ENCODE results near the gene PRR5. TPM values are rescaled to one million over a fixed set of nuclear protein-coding genes. Genes with fewer than 3 reads are reported as not detected.

The PRR5 gene
- total RNA-seq, 1 donor from 2014 or later, result 6.8 TPM

DNA sequence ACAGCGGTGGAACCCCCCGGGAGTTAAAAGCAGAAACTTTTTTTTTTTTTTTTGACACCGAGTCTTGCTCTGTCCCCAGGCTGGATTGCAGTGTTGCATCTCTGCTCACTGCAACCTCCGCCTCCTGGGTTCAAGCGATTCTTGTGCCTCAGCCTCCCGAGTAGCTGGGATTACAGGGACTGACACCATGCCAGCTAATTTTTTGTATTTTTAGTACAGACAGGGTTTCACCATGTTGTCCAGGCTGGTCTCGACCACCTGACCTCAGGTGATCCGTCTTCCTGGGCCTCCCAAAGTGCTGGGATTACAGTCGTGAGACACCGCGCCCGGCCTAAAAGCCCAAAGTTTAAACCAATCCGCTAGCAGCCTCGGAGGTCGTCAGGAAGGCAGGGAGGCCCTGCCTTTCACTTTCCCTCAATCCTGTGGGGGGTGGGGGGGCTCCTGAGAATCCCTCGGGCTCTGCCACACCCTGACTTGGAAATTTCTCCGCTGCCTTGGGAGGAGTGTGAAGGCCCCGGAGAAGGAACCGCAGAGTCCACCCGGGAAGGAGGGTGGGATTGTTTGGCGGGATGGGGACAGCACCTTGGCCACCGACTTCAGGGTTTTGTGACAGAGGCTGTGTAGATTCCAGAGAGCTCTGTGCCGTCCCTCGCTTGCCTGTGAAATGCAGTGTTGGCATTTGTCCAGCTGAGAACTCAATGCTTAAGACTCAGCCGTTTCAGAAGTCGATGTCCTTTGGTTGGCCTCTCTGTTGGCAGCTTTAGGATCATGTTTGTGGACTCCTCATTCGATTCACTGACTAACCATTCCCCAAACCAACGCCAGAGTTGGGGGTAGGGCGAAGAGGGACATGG lies 51.4 kb downstream of the PRR5 start:
- DNase-seq (ENCODE audit: low read depth in 2 of 2), result no peak

- DNase-seq (ENCODE audit: low read depth in 2 of 2), result no peak
Measured at GRCh38 chr22:44754998-44755397, 53.0 kb downstream of the PRR5 start.

GRCh38 chr22:44755417-44755816 lies 53.4 kb downstream of the PRR5 start:
- DNase-seq (ENCODE audit: low read depth in 2 of 2), result no peak

GRCh38 chr22:44755956-44756361 lies 54.0 kb downstream of the PRR5 start:
- DNase-seq (ENCODE audit: low read depth in 2 of 2), result no peak

GRCh38 chr22:44758344-44758973 lies 56.5 kb downstream of the PRR5 start:
- DNase-seq (ENCODE audit: low read depth in 2 of 2), result peak; percentile 20 to 22

DNA sequence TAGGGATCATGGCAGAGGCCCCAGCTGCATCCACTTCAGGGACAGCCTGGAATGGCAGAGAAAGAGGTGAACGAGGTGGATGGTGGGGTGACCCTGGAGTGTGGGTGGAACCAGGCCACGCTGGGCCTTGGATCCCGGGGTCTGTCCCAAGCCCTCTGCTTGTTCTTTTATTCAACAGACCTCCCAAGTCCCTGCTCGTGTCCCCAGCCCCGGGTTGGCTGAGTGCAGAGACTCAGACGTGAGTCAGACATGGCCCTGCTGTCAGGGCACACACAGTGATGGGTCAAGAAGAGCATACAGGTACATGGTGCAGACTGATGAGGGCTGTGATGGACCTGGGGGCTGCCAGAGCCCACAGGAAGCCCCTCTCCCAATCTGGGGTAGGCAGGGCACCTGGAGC lies 57.0 kb downstream of the PRR5 start:
- DNase-seq (ENCODE audit: low read depth in 2 of 2), result no peak

DNA sequence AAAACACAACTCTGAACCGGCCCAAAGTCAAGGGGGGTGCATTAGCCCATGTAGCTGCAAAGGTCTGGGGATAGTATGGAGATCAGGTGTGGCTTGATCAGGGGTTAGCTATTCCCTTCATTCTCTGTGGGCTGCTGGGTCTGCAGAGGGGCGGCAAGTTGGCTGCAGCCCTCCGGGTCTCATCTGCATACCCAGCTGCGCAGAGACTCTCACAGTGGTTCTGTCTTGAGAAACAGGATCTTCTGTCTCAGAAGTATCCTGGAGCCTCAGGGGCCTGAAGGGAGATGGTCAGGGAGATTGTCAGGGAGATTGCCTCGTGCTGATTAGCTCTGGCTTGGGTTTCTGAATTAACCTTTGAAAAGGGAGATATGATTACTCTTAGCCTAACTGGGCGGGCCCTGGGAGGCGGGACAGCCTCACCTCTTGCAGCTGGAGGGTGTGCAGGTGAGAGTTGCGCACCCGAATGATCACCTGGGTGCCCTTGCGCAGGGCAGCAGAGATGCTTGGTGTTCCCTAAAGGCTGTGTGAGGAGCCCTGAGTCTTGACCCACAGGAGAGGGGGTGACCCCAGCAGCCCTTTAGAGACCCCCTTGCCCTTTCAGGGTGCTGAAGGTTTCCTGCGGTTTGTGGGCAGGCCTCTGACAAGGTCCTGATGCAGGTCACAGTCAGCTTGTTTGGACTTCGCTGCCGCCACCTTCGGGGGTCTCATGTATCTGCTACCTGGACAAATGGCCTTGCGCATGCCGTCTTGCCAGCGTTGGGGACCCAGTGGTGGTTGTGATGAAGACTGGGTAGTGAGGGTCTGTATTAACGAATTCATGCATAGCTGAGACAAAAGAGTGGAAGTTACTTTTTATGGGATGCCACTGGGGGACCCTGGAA lies 57.7 kb downstream of the PRR5 start:
- no peak for DNase-seq (ENCODE audit: low read depth in 2 of 2)

DNA sequence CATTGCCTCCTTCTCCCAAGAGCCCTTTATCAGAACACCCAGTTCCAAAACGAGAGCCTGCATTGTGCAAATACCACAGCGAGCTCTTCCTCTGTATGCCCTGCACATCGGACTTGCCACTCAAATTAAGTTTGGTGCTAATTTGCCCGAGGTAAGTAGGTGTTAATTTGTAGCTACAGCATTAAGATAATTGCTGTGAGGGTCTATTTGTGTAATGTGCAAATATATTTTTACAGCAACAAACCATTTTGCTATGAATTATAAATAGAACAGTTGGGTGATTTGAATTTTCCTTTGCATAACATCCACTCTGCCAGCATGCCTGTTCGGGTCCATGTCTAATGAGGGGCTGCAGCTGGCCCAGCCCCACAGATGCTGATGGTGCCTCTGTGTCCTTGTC lies 58.5 kb downstream of the PRR5 start:
- DNase-seq (ENCODE audit: low read depth in 2 of 2), result no peak

DNA sequence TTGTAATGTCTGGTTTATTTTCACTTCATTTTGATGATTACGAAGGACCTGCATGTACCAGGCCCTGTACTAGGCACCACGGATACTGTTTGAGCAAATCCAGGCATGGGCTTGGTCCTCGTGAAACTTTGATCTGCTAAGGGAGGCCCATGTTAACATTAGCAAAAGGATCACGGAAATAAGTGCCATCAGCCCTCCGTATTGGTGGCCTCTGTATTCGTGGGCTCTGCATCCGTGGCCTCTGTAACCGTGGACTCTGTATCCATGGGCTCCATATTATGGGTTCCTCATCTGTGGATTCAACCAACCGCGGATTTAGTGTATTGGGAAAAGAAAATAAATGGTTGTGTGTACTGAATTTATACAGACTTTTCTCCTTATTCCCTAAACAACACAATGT lies 59.0 kb downstream of the PRR5 start:
- no peak for DNase-seq (ENCODE audit: low read depth in 2 of 2)

GRCh38 chr22:44764373-44764772 lies 62.4 kb downstream of the PRR5 start:
- DNase-seq (ENCODE audit: low read depth in 2 of 2), result no peak

GRCh38 chr22:44764974-44765373 lies 63.0 kb downstream of the PRR5 start:
- DNase-seq (ENCODE audit: low read depth in 2 of 2), result no peak

- no peak for DNase-seq (ENCODE audit: low read depth in 2 of 2)
Measured at GRCh38 chr22:44765571-44766285, 63.7 kb downstream of the PRR5 start.

DNA sequence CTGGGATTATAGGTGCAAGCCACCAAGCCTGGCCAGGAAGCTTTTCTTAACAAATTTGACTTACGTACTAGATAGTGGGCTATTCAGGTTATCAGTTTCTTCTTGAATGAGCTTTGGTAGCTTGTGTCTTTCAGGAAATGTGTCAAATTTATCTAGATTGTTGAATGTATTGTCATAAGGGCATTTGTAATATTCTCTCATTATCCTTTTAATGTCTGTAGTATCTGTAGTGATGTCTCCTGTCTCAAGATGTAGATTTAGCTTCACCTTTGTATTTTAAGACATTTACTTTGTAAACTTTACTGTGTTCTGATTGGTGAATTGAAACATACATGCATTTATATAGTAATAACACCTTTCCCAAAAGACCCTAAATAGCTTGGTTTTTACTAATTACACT lies 71.1 kb downstream of the PRR5 start:
- DNase-seq (ENCODE audit: low read depth in 2 of 2), result no peak

- DNase-seq (ENCODE audit: low read depth in 2 of 2), result no peak
Measured at GRCh38 chr22:44775862-44776261, 73.9 kb downstream of the PRR5 start.

DNA sequence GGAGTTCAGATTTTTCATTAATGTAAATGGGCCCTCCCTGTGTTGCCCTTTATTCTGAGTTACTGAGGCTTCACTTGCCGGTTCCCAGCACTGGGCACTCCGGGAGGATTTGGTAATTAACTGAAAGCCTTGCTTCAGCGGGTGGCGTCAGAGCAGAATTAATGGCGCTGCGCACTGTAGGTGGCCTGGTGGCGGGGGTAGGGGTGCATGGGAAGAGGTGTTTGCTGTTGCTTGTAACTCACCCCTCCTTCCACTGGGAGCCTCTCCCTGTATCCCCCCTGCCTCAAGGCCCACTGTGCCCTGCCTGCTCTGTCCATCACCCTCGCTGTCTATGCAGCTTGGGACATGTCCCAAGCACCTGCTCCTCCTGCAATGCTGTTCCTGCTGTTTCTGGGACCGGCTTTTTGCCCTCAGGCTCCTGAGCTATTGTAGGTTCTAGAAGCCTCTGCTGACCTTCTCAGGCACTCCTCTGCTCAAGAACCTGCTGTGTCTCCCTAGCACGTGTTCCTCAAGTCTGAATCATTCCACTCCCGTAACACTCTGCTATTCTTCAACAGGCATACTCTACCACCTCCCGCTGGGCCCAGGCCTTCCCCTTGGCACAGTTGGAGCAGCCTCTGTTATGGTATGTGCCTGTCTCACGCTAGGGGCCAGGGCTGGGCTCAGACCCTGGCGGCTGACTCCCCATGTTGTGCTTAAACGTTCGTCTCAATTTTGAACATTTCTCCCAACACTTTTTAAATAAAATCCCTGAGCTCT lies 74.8 kb downstream of the PRR5 start:
- no peak for DNase-seq (ENCODE audit: low read depth in 2 of 2)

GRCh38 chr22:44777364-44777755 lies 75.4 kb downstream of the PRR5 start:
- DNase-seq (ENCODE audit: low read depth in 2 of 2), result no peak

GRCh38 chr22:44780876-44781449 lies 79.0 kb downstream of the PRR5 start:
- DNase-seq (ENCODE audit: low read depth in 2 of 2), result no peak

- DNase-seq (ENCODE audit: low read depth in 2 of 2), result no peak
Measured at GRCh38 chr22:44782363-44782963, 80.5 kb downstream of the PRR5 start.

GRCh38 chr22:44783091-44783490 lies 81.1 kb downstream of the PRR5 start:
- no peak for DNase-seq (ENCODE audit: low read depth in 2 of 2)

DNA sequence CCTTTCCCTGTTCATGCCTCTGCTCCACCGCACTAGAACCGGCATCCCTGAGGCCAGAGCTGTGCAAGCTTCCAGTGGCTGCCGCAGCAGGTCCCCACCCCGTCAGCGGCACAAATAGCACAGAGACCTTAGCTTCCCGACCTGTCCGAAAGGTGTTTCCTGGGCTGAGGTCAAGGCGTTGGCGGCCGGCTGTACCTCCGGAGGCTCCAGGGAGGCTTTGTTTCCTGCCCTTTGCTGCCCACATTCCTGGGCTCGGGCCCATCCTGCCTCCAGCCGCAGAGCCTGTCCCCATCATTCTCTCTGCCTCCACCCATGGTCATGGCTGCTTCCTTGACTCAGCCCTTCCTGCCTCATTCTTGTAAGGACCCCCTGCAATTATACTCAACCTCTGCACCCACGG lies 81.6 kb downstream of the PRR5 start:
- DNase-seq (ENCODE audit: low read depth in 2 of 2), result no peak
